NT2/D1 (cell line): Measurements from ENCODE around the gene SUPT20H.

Experiments used
- DNase-seq: peaks from one replicate; pipeline ENCODE4 v3.0.0-alpha.2; 2011; ENCODE audit warnings: low read depth, low spot score
- H3K27me3 ChIP-seq: 2 replicates; pipeline ENCODE4 v1.6.0; 2011; ENCODE audit warnings: mild to moderate bottlenecking; ENCODE audit not compliant: insufficient read length, insufficient read depth
- H3K36me3 ChIP-seq: 2 replicates; pipeline ENCODE4 v1.6.1; 2011; ENCODE audit warnings: mild to moderate bottlenecking, low read length, mixed read lengths; ENCODE audit not compliant: insufficient read depth, insufficient read length
- H3K4me1 ChIP-seq: 2 replicates; pipeline ENCODE4 v1.5.1; 2011; ENCODE audit not compliant: insufficient read depth, insufficient read length
- H3K4me3 ChIP-seq: 2 replicates; pipeline ENCODE4 v1.5.1; 2011; ENCODE audit warnings: low read depth; ENCODE audit not compliant: insufficient read length
- H3K9ac ChIP-seq: 2 replicates; pipeline ENCODE4 v1.6.0; 2011; ENCODE audit warnings: low read depth; ENCODE audit not compliant: insufficient read length
- H3K9me3 ChIP-seq: 2 replicates; pipeline ENCODE4 v1.5.1; 2011; ENCODE audit warnings: mild to moderate bottlenecking, low read length; ENCODE audit not compliant: insufficient read depth
- SUZ12 ChIP-seq: IDR thresholded peaks from 2 replicates; pipeline ENCODE4 v1.6.1; 2011; ENCODE audit not compliant: insufficient read length, insufficient read depth; ENCODE audit errors: extremely low read depth
- YY1 ChIP-seq: IDR thresholded peaks from 2 replicates; pipeline ENCODE4 v1.6.1; 2011; ENCODE audit not compliant: insufficient read length, insufficient read depth
- ZNF274 ChIP-seq: IDR thresholded peaks from 2 replicates; pipeline ENCODE4 v1.6.1; 2011; ENCODE audit warnings: mild to moderate bottlenecking, low read depth, low read length

The SUPT20H gene

GRCh38 chr13:37049810-37050209 is 9.7 kb downstream of the SUPT20H start:
- no peaks in the 10 kb centered on the region for H3K27me3 ChIP-seq
- no peak for TF ChIP-seq ZNF274
- no peak for TF ChIP-seq YY1
- TF ChIP-seq SUZ12 = no peak
- H3K4me1 ChIP-seq = no peaks in the 10 kb centered on the region
- no peak for DNase-seq
- no peaks in the 10 kb centered on the region for H3K9me3 ChIP-seq
- no peak overlapping the region for H3K9ac ChIP-seq
- peaks cover 38% of the 10 kb centered on the region for H3K36me3 ChIP-seq
- no peak overlapping the region for H3K4me3 ChIP-seq

- DNase-seq = no peak
- H3K4me1 ChIP-seq = no peaks in the 10 kb centered on the region
- H3K27me3 ChIP-seq = no peaks in the 10 kb centered on the region
- H3K9ac ChIP-seq = no peak overlapping the region
- no peak overlapping the region for H3K4me3 ChIP-seq
- H3K36me3 ChIP-seq = peaks cover 56% of the 10 kb centered on the region
- H3K9me3 ChIP-seq = no peaks in the 10 kb centered on the region
- TF ChIP-seq YY1 (no peak), SUZ12 (no peak), ZNF274 (no peak)
Measured at GRCh38 chr13:37047846-37048245, 11.6 kb downstream of the SUPT20H start.

- H3K9me3 ChIP-seq = no peaks in the 10 kb centered on the region
- no peak overlapping the region for H3K4me3 ChIP-seq
- H3K36me3 ChIP-seq = peaks cover 64% of the 10 kb centered on the region
- H3K27me3 ChIP-seq = no peaks in the 10 kb centered on the region
- H3K9ac ChIP-seq = no peak overlapping the region
- no peaks in the 10 kb centered on the region for H3K4me1 ChIP-seq
- no peak for DNase-seq
- TF ChIP-seq SUZ12 (no peak), ZNF274 (no peak), YY1 (no peak)
Measured at GRCh38 chr13:37047032-37047431, 12.5 kb downstream of the SUPT20H start.

- TF ChIP-seq YY1 (no peak), ZNF274 (no peak), SUZ12 (no peak)
- peaks cover 70% of the 10 kb centered on the region for H3K36me3 ChIP-seq
- H3K4me3 ChIP-seq = no peak overlapping the region
Measured at GRCh38 chr13:37046062-37046461, 13.4 kb downstream of the SUPT20H start.

GRCh38 chr13:37040789-37041188 is 18.7 kb downstream of the SUPT20H start:
- H3K27me3 ChIP-seq = no peaks in the 10 kb centered on the region
- peaks cover 71% of the 10 kb centered on the region for H3K36me3 ChIP-seq
- H3K9ac ChIP-seq = no peak overlapping the region

More at GRCh38 chr13:37046062-37046461, 13.4 kb downstream of the SUPT20H start:
- DNase-seq = no peak
- Histone ChIP-seq H3K9ac (no peak overlapping the region), H3K27me3 (no peaks in the 10 kb centered on the region), H3K4me1 (no peaks in the 10 kb centered on the region), H3K9me3 (no peaks in the 10 kb centered on the region)

GRCh38 chr13:37039896-37040295 is 19.6 kb downstream of the SUPT20H start:
- Histone ChIP-seq H3K9me3 (no peaks in the 10 kb centered on the region), H3K4me3 (no peak overlapping the region), H3K36me3 (peaks cover 74% of the 10 kb centered on the region), H3K4me1 (no peaks in the 10 kb centered on the region), H3K9ac (no peak overlapping the region), H3K27me3 (no peaks in the 10 kb centered on the region)
- TF ChIP-seq YY1 (no peak), SUZ12 (no peak), ZNF274 (no peak)
- DNase-seq = no peak

More at GRCh38 chr13:37040789-37041188, 18.7 kb downstream of the SUPT20H start:
- Histone ChIP-seq H3K4me3 (no peak overlapping the region), H3K9me3 (no peaks in the 10 kb centered on the region), H3K4me1 (no peaks in the 10 kb centered on the region)
- TF ChIP-seq YY1 = no peak
- no peak for TF ChIP-seq ZNF274
- TF ChIP-seq SUZ12 = no peak
- no peak for DNase-seq

GRCh38 chr13:37037241-37037640 is 22.2 kb downstream of the SUPT20H start:
- DNase-seq = no peak
- peaks cover 71% of the 10 kb centered on the region for H3K36me3 ChIP-seq
- no peak overlapping the region for H3K4me3 ChIP-seq
- H3K9ac ChIP-seq = no peak overlapping the region
- no peaks in the 10 kb centered on the region for H3K4me1 ChIP-seq
- no peaks in the 10 kb centered on the region for H3K27me3 ChIP-seq
- no peaks in the 10 kb centered on the region for H3K9me3 ChIP-seq
- TF ChIP-seq SUZ12 (no peak), ZNF274 (no peak), YY1 (no peak)
